ENCODE measurements around the gene PPARA. TPM values are rescaled to one million over a fixed set of nuclear protein-coding genes. Genes with fewer than 3 reads are reported as not detected.

The PPARA gene
- polyA plus RNA-seq, 3 donors = 3.7 to 6.3 (median 4.9) TPM

DNA sequence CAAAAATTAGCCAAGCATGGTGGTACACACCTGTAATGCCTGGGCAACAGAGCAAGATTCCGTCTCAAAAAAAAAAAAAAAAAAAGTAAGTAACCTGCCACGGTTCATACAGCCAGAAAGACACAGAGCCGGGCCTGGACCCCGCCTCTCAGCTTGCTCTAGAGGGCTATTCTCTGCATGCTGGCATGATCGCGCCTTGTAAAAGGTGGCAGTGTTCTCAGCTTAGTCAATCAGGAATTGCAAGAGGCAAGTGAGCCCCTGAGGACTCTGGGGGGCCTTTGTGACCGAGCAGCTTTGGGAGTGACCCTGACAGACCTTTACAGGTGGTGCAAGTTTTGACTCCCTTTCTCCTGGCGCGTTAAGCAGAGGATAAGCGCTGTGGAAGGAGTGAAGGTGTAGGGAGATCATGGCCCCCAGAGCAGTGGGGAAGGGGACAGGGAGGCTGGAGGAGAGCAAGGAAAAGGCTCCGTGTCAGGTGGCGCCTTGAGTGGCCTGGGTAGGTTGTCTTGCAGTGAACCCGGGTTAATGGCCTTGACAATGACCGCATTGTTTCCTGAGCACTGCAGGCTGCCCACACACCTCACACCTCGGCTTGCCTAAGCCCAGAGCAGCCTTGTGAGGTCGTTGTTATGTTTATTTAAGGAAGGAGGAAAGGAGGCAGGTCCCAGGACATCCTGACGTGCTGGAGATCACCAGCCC is 50.9 kb downstream of the PPARA start:
- H3K27ac Mint-ChIP-seq = peak overlapping the region in 1 of 7 donors; percentile 4
- DNase-seq = no peak
- H2AFZ ChIP-seq (ENCODE audit: insufficient read depth, low read depth, low read length, poor library complexity, severe bottlenecking) = no peak overlapping the region
- H3K79me2 ChIP-seq (ENCODE audit: insufficient read depth, low read length) = no peaks in the 10 kb centered on the region
- H3K27me3 ChIP-seq (ENCODE audit: control insufficient read depth in 2 of 2, insufficient read depth in 2 of 2, low read length in 2 of 2) = no peaks in the 10 kb centered on the region
- peaks cover 0 to 4% (median 0%) of the 10 kb centered on the region in 7 donors for H3K9me3 Mint-ChIP-seq
- H3K4me2 ChIP-seq (replicated peaks; ENCODE audit: extremely low read depth, low read length, poor library complexity, severe bottlenecking) = no peak overlapping the region
- no peaks in the 10 kb centered on the region for H3K9me3 ChIP-seq (replicated peaks in 1 of 2; ENCODE audit: control insufficient read depth in 1 of 2, insufficient read depth in 1 of 2, low read length in 2 of 2)
- no peak overlapping the region for H3K4me3 ChIP-seq (replicated peaks in 1 of 3; ENCODE audit: low read depth in 2 of 3, low read length in 3 of 3)
- no peak overlapping the region for H3K9ac ChIP-seq (ENCODE audit: insufficient read depth, low read length, poor library complexity, severe bottlenecking)
- H3K4me1 Mint-ChIP-seq = no peaks in the 10 kb centered on the region
- intact Hi-C loops (cut with micrococcal nuclease) = no loop called here
- TF ChIP-seq, protein P1, sequence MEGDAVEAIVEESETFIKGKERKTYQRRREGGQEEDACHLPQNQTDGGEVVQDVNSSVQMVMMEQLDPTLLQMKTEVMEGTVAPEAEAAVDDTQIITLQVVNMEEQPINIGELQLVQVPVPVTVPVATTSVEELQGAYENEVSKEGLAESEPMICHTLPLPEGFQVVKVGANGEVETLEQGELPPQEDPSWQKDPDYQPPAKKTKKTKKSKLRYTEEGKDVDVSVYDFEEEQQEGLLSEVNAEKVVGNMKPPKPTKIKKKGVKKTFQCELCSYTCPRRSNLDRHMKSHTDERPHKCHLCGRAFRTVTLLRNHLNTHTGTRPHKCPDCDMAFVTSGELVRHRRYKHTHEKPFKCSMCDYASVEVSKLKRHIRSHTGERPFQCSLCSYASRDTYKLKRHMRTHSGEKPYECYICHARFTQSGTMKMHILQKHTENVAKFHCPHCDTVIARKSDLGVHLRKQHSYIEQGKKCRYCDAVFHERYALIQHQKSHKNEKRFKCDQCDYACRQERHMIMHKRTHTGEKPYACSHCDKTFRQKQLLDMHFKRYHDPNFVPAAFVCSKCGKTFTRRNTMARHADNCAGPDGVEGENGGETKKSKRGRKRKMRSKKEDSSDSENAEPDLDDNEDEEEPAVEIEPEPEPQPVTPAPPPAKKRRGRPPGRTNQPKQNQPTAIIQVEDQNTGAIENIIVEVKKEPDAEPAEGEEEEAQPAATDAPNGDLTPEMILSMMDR (IDR thresholded peaks at IDR 0.05) = no peak
- H3K36me3 ChIP-seq (replicated peaks in 1 of 2; ENCODE audit: control insufficient read depth in 1 of 2, insufficient read depth in 2 of 2, low read length in 2 of 2) = peaks cover 15 to 56% of the 10 kb centered on the region in 2 donors
- no peak overlapping the region for H3K4me3 Mint-ChIP-seq
- H3K27me3 Mint-ChIP-seq (ENCODE audit: low read depth in 3 of 3) = no peaks in the 10 kb centered on the region
- H3K4me1 ChIP-seq (ENCODE audit: control insufficient read depth in 1 of 2, insufficient read depth in 2 of 2, low read length in 2 of 2) = no peaks in the 10 kb centered on the region
- H4K20me1 ChIP-seq (ENCODE audit: insufficient read depth, low read length) = no peaks in the 10 kb centered on the region
- WGBS (ENCODE audit: insufficient coverage) = 97% methylated on average over 11 of the region's 17 CpGs
- peaks cover 40 to 56% of the 10 kb centered on the region in 2 donors for H3K36me3 Mint-ChIP-seq
- H3K27ac ChIP-seq (ENCODE audit: low read depth in 1 of 2, low read length in 2 of 2) = no peak overlapping the region

DNA sequence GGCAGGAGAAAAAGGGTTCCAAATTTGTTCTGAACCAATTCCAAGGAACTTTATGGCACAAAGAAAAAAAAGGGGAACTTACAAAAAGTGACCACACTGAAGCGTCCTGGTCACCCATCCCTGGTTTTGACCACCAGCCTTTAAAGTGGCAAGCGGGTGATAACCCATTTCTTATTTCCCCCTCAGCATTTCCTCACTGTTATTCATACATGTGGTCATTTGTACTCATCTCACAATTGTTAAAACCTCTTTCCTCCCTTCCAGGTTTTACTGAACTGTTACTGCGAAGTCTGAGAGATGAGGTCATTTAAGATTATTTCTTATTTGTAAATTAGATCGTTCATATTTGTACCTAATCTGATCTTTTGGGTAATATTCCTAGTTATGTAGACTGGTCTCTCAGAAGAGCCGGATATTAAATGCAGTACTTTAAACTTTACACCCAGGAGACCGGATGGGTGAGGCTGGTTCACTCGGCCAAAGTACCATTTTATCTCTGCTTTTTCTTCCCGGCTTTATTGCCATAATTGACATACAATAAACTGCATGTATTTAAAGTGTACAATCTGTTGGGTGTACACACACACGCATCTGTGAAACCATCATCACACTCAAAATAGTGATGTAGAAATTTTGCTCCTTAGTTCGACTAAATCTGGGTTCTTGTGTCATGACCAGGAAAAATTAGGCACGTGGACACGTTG is 52.7 kb downstream of the PPARA start:
- TF ChIP-seq, protein P1 (IDR thresholded peaks at IDR 0.05) = no peak
- Mint-ChIP-seq H3K36me3 (peaks cover 40 to 63% of the 10 kb centered on the region in 2 donors), H3K9me3 (peaks cover 0 to 13% (median 3%) of the 10 kb centered on the region in 7 donors), H3K27ac (no peak overlapping the region), H3K27me3 (ENCODE audit: low read depth in 3 of 3) (no peaks in the 10 kb centered on the region), H3K4me3 (no peak overlapping the region), H3K4me1 (no peaks in the 10 kb centered on the region)
- peaks cover 0 to 4% of the 10 kb centered on the region in 2 donors for H3K9me3 ChIP-seq (replicated peaks in 1 of 2; ENCODE audit: control insufficient read depth in 1 of 2, insufficient read depth in 1 of 2, low read length in 2 of 2)
- 85% methylated on average over 3 of the region's 12 CpGs for WGBS (ENCODE audit: insufficient coverage)
- H3K36me3 ChIP-seq (replicated peaks in 1 of 2; ENCODE audit: control insufficient read depth in 1 of 2, insufficient read depth in 2 of 2, low read length in 2 of 2) = peaks cover 15 to 57% of the 10 kb centered on the region in 2 donors
- no peaks in the 10 kb centered on the region for H3K4me1 ChIP-seq (ENCODE audit: control insufficient read depth in 1 of 2, insufficient read depth in 2 of 2, low read length in 2 of 2)
- H4K20me1 ChIP-seq (ENCODE audit: insufficient read depth, low read length) = no peaks in the 10 kb centered on the region
- intact Hi-C loops (cut with micrococcal nuclease) = no loop called here
- H3K27ac ChIP-seq (ENCODE audit: low read depth in 1 of 2, low read length in 2 of 2) = no peak overlapping the region
- no peak overlapping the region for H2AFZ ChIP-seq (ENCODE audit: insufficient read depth, low read depth, low read length, poor library complexity, severe bottlenecking)
- H3K27me3 ChIP-seq (ENCODE audit: control insufficient read depth in 2 of 2, insufficient read depth in 2 of 2, low read length in 2 of 2) = no peaks in the 10 kb centered on the region
- no peak overlapping the region for H3K4me3 ChIP-seq (replicated peaks in 1 of 3; ENCODE audit: low read depth in 2 of 3, low read length in 3 of 3)
- no peak overlapping the region for H3K9ac ChIP-seq (ENCODE audit: insufficient read depth, low read length, poor library complexity, severe bottlenecking)
- DNase-seq = no peak
- H3K79me2 ChIP-seq (ENCODE audit: insufficient read depth, low read length) = no peaks in the 10 kb centered on the region
- H3K4me2 ChIP-seq (replicated peaks; ENCODE audit: extremely low read depth, low read length, poor library complexity, severe bottlenecking) = no peak overlapping the region
